ENCODE measurements around the gene STAT5B. TPM values are rescaled to one million over a fixed set of nuclear protein-coding genes. Genes with fewer than 3 reads are reported as not detected.
A peak's percentile ranks its signal among the peaks of the same experiment; 100 is the strongest.
"Not testable (repeated sequence)": the region's sequence is repeated elsewhere in the genome, so short reads cannot be mapped to it uniquely, and the experiment has no call there.

STAT5B gene
- total and polyA plus RNA-seq, 7 donors, result 15.9 to 90.1 (median 68.8) TPM

- H3K4me1 ChIP-seq, result peaks cover 77% of the 10 kb centered on the region
- DNase-seq (peak; percentile 70 to 81), ATAC-seq (peak; percentile 91 to 95 (median 92))
- H3K36me3 ChIP-seq (ENCODE audit: insufficient read depth in 1 of 2, low read depth in 1 of 2), result no peaks in the 10 kb centered on the region
- H3K27me3 ChIP-seq (ENCODE audit: insufficient read depth in 3 of 3, low read length in 2 of 3), result no peaks in the 10 kb centered on the region
- peak overlapping the region; percentile 62 for H3K4me3 ChIP-seq
- WGBS, 3 donors, result 3 to 9% (median 4%) methylated on average over 13 of the region's 13 CpGs
- H3K9me3 ChIP-seq, result no peaks in the 10 kb centered on the region
- no peak for TF ChIP-seq CTCF (IDR thresholded peaks at IDR 0.05)
- intact Hi-C loops (cut with DNase I), result no loop called here
- H3K27ac ChIP-seq, result peak overlapping the region; percentile 97
Measured at GRCh38 chr17:42248351-42249179, 27.6 kb downstream of the STAT5B start.

GRCh38 chr17:42247734-42248133 is 28.5 kb downstream of the STAT5B start:
- WGBS, 3 donors, result 90 to 94% (median 93%) methylated on average over 5 of the region's 5 CpGs
- Histone ChIP-seq H3K36me3 (ENCODE audit: insufficient read depth in 1 of 2, low read depth in 1 of 2) (no peaks in the 10 kb centered on the region), H3K4me3 (peak overlapping the region; percentile 62), H3K9me3 (no peaks in the 10 kb centered on the region), H3K4me1 (peaks cover 69% of the 10 kb centered on the region), H3K27ac (peak overlapping the region; percentile 97), H3K27me3 (ENCODE audit: insufficient read depth in 3 of 3, low read length in 2 of 3) (no peaks in the 10 kb centered on the region)
- DNase-seq (peak in 1 of 2 donors; percentile 27), ATAC-seq (peak in 2 of 4 donors; percentile 11 to 17)
- intact Hi-C loops (cut with DNase I), result no loop called here
- no peak for TF ChIP-seq CTCF (IDR thresholded peaks at IDR 0.05)

- Histone ChIP-seq H3K9me3 (no peaks in the 10 kb centered on the region), H3K4me1 (peaks cover 64% of the 10 kb centered on the region), H3K4me3 (no peak overlapping the region), H3K27ac (peak overlapping the region; percentile 97), H3K27me3 (ENCODE audit: insufficient read depth in 3 of 3, low read length in 2 of 3) (no peaks in the 10 kb centered on the region), H3K36me3 (ENCODE audit: insufficient read depth in 1 of 2, low read depth in 1 of 2) (no peaks in the 10 kb centered on the region)
- DNase-seq, result no peak
- WGBS, 3 donors, result 81 to 84% (median 83%) methylated on average over 7 of the region's 7 CpGs
- no peak for ATAC-seq
- TF ChIP-seq CTCF (IDR thresholded peaks at IDR 0.05), result no peak
- intact Hi-C loops (cut with DNase I), result no loop called here
Measured at GRCh38 chr17:42246515-42246914, 29.7 kb downstream of the STAT5B start.

GRCh38 chr17:42245183-42245582 is 31.0 kb downstream of the STAT5B start:
- H3K4me1 ChIP-seq, result peaks cover 52% of the 10 kb centered on the region
- DNase-seq; H3K27ac ChIP-seq; H3K27me3 ChIP-seq (ENCODE audit: insufficient read depth in 3 of 3, low read length in 2 of 3); H3K36me3 ChIP-seq (ENCODE audit: insufficient read depth in 1 of 2, low read depth in 1 of 2); ATAC-seq; H3K9me3 ChIP-seq; H3K4me3 ChIP-seq; intact Hi-C loops (cut with DNase I): not testable (repeated sequence)
- WGBS, 3 donors, result 93 to 96% (median 94%) methylated on average over 11 of the region's 11 CpGs

GRCh38 chr17:42244116-42244515 is 32.1 kb downstream of the STAT5B start:
- ATAC-seq; H3K36me3 ChIP-seq (ENCODE audit: insufficient read depth in 1 of 2, low read depth in 1 of 2); H3K27me3 ChIP-seq (ENCODE audit: insufficient read depth in 3 of 3, low read length in 2 of 3); intact Hi-C loops (cut with DNase I); H3K27ac ChIP-seq; DNase-seq; H3K4me3 ChIP-seq; H3K9me3 ChIP-seq: not testable (repeated sequence)
- WGBS, 3 donors, result 86 to 98% (median 88%) methylated on average over 3 of the region's 3 CpGs
- peaks cover 42% of the 10 kb centered on the region for H3K4me1 ChIP-seq

Data from psoas muscle (tissue), 8 donors.